Suprapubic skin (tissue), 4 donors: ENCODE measurements around the gene AMN.

ENCODE experiments used
- POLR2A ChIP-seq, 2 donors: fragments of 450-650 bp; IDR thresholded peaks; one replicate each; pipeline ENCODE4 v1.6.1; 2017; ENCODE audit warnings: antibody characterized with exemption in 2 of 2, mild to moderate bottlenecking in 2 of 2, moderate library complexity in 2 of 2
- POLR2AphosphoS5 ChIP-seq, 3 donors: sonication (generic); formaldehyde crosslinking; IDR thresholded peaks; one replicate each; pipeline ENCODE4 v1.6.1; 2017; ENCODE audit warnings: antibody characterized with exemption in 3 of 3

DNA sequence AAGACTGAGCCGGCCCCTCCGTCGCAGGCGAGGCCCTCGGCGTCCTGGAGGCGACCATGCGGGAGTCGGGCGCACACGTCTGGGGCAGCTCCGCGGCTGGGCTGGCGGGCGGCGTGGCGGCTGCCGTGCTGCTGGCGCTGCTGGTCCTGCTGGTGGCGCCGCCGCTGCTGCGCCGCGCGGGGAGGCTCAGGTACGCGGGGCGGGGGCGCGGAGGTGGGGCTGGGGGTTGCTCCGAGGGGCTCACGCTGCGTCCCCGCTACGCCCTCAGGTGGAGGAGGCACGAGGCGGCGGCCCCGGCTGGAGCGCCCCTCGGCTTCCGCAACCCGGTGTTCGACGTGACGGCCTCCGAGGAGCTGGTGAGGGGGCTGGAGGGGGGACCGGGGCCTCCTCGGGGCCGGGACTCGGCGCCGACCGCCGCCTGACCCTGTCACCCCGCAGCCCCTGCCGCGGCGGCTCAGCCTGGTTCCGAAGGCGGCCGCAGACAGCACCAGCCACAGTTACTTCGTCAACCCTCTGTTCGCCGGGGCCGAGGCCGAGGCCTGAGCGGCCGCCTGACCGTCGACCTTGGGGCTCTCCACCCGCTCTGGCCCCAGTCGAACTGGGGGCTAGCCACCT is 7.8 kb downstream of the AMN start:
- TF ChIP-seq POLR2A (IDR thresholded peaks at IDR 0.05) (no peak), POLR2AphosphoS5 (IDR thresholded peaks at IDR 0.05) (no peak)
